Liver (tissue), 9 donors: ENCODE data around the gene PLLP. TPM values are rescaled to one million over a fixed set of nuclear protein-coding genes. Genes with fewer than 3 reads are reported as not detected.

Experiments
- DNase-seq: peaks from one replicate; pipeline ENCODE4 v3.0.0-alpha.2; 2017; ENCODE audit warnings: low spot score
- H3K27ac ChIP-seq, 2 donors: one replicate each; pipeline ENCODE4 v1.7.0; 2013; ENCODE audit warnings: inconsistent platforms in 2 of 2, low read length in 2 of 2, control low read depth in 1 of 2, low read depth in 1 of 2, mild to moderate bottlenecking in 1 of 2
- H3K27me3 ChIP-seq, 4 donors: one replicate each; pipeline versions ENCODE4 v1.6.1 to v1.7.0; 2013; ENCODE audit warnings: low read length in 3 of 4, inconsistent platforms in 1 of 4, mild to moderate bottlenecking in 1 of 4, moderate library complexity in 1 of 4; ENCODE audit not compliant: control insufficient read depth in 4 of 4, insufficient read depth in 4 of 4
- H3K36me3 ChIP-seq, 4 donors: one replicate each; pipeline versions ENCODE4 v1.6.1 to v1.7.0; 2013; ENCODE audit warnings: low read length in 3 of 4, mild to moderate bottlenecking in 3 of 4, low read depth in 1 of 4, moderate library complexity in 1 of 4; ENCODE audit not compliant: control insufficient read depth in 4 of 4, insufficient read depth in 3 of 4
- H3K4me1 ChIP-seq, 4 donors: one replicate each; pipeline versions ENCODE4 v1.6.1 to v1.7.0; 2013; ENCODE audit warnings: low read length in 3 of 4, mild to moderate bottlenecking in 3 of 4, moderate library complexity in 1 of 4; ENCODE audit not compliant: control insufficient read depth in 4 of 4, insufficient read depth in 4 of 4
- H3K4me3 ChIP-seq, 3 donors: one replicate each; pipeline versions ENCODE4 v1.6.1 to v1.7.0; 2013; ENCODE audit warnings: low read length in 3 of 3, control low read depth in 1 of 3, low read depth in 1 of 3, mild to moderate bottlenecking in 1 of 3
- H3K9ac ChIP-seq, 2 donors: one replicate each; pipeline ENCODE4 v1.7.0; 2013; ENCODE audit warnings: low read length in 2 of 2, mild to moderate bottlenecking in 2 of 2, moderate library complexity in 2 of 2, control low read depth in 1 of 2, low read depth in 1 of 2
- H3K9me3 ChIP-seq, 4 donors: one replicate each; pipeline versions ENCODE4 v1.6.1 to v1.7.0; 2013; ENCODE audit warnings: low read length in 3 of 4; ENCODE audit not compliant: control insufficient read depth in 4 of 4
- ATF3 ChIP-seq: IDR thresholded peaks from 2 replicates; pipeline ENCODE4 v1.6.1; 2016; ENCODE audit warnings: antibody characterized with exemption
- CTCF ChIP-seq: fragments of 150-350 bp; IDR thresholded peaks from 2 replicates; pipeline ENCODE4 v1.5.1; 2017; ENCODE audit warnings: improper control_type of control experiment, low read depth, low read length; ENCODE audit not compliant: missing input control
- EGR1 ChIP-seq, 2 donors: IDR thresholded peaks; 2 replicates each; pipeline ENCODE4 v1.6.1; 2016 to 2018; ENCODE audit warnings: antibody characterized with exemption in 2 of 2, low read depth in 2 of 2
- FOXA1 ChIP-seq: IDR thresholded peaks from 2 replicates; pipeline ENCODE4 v1.6.1; 2016; ENCODE audit warnings: antibody characterized with exemption
- FOXA2 ChIP-seq: IDR thresholded peaks from 2 replicates; pipeline ENCODE4 v1.6.1; 2016; ENCODE audit warnings: antibody characterized with exemption
- HNF4A ChIP-seq, 2 donors: conservative IDR thresholded peaks; 2 replicates each; pipeline ENCODE4 v1.6.1; 2016; ENCODE audit warnings: antibody characterized with exemption in 2 of 2, mild to moderate bottlenecking in 2 of 2
- HNF4G ChIP-seq: IDR thresholded peaks from 2 replicates; pipeline ENCODE4 v1.6.1; 2016; ENCODE audit warnings: antibody characterized with exemption
- JUND ChIP-seq, 2 donors: IDR thresholded peaks; 2 replicates each; pipeline ENCODE4 v1.6.1; 2016; ENCODE audit warnings: antibody characterized with exemption in 2 of 2
- MAX ChIP-seq: IDR thresholded peaks from 2 replicates; pipeline ENCODE4 v1.6.1; 2016; ENCODE audit warnings: antibody characterized with exemption
- NR2F2 ChIP-seq: IDR thresholded peaks from 2 replicates; pipeline ENCODE4 v1.6.1; 2016; ENCODE audit warnings: antibody characterized with exemption
- RAD21 ChIP-seq, 2 donors: IDR thresholded peaks; 2 replicates each; pipeline ENCODE4 v1.6.1; 2016; ENCODE audit warnings: antibody characterized with exemption in 2 of 2, mild to moderate bottlenecking in 2 of 2
- REST ChIP-seq: IDR thresholded peaks from 2 replicates; pipeline ENCODE4 v1.6.1; 2016; ENCODE audit warnings: antibody characterized with exemption, mild to moderate bottlenecking
- RXRA ChIP-seq, 2 donors: IDR thresholded peaks; 2 replicates each; pipeline ENCODE4 v1.6.1; 2017 to 2018; ENCODE audit warnings: antibody characterized with exemption in 2 of 2, mild to moderate bottlenecking in 1 of 2
- SP1 ChIP-seq: IDR thresholded peaks from 2 replicates; pipeline ENCODE4 v1.6.1; 2018; ENCODE audit warnings: antibody characterized with exemption, mild to moderate bottlenecking
- ZBTB33 ChIP-seq: IDR thresholded peaks from 2 replicates; pipeline ENCODE4 v1.6.1; 2016; ENCODE audit warnings: antibody characterized with exemption
- WGBS: extraction: QIAGEN DNeasy Blood & Tissue Kit; methylation state at CpG from one replicate; pipeline ENCODE4 v1.1.7; 2013; 5-methylcytosine and 5-hydroxymethylcytosine counted together
- polyA plus RNA-seq, 2 donors: library from polyadenylated mRNA; stranded (reverse) in 1 of 2; unstranded in 1 of 2; fragments of 200-250 nt in 1 of 2; fragments of >200 nt in 1 of 2; fragmentation: Nextera tagmentation in 1 of 2; extraction: Ambion mirVana in 1 of 2; gene quantifications; one replicate each; pipeline versions ENCODE4 v1.2.1 to v1.2.3, GENCODE V29; 2013 to 2015
- total RNA-seq, 2 donors: library from RNA; depleted of rRNA; stranded (reverse); fragments of >200 nt; gene quantifications; one replicate each; pipeline ENCODE4 v1.2.3, GENCODE V29; 2014
- donor health status: healthy.
- donor health status: healthy.
- donor health status: healthy.
- donor health status: healthy.
- donor health status: healthy.

The PLLP gene
- total and polyA plus RNA-seq, 4 donors: 1.4 to 5.2 (median 2.7) TPM

GRCh38 chr16:57284952-57285363 is 486 bp upstream of the PLLP start (continued):
- TF ChIP-seq ZBTB33: no peak

GRCh38 chr16:57283959-57284208 is 588 bp downstream of the PLLP start:
- WGBS: 34% methylated on average over 14 of the region's 14 CpGs

GRCh38 chr16:57283214-57283958 is 1.1 kb downstream of the PLLP start:
- no peak for DNase-seq
- WGBS: 73% methylated on average over 24 of the region's 24 CpGs
- H3K27ac ChIP-seq: no peak overlapping the region
- no peaks in the 10 kb centered on the region for H3K9me3 ChIP-seq
- no peak overlapping the region for H3K9ac ChIP-seq
- no peaks in the 10 kb centered on the region for H3K27me3 ChIP-seq
- no peaks in the 10 kb centered on the region for H3K36me3 ChIP-seq
- H3K4me1 ChIP-seq: peaks cover 12 to 29% (median 18%) of the 10 kb centered on the region in 4 donors
- no peak overlapping the region for H3K4me3 ChIP-seq
- TF ChIP-seq RXRA (IDR thresholded peaks at IDR 0.05) (no peak), JUND (IDR thresholded peaks at IDR 0.05) (no peak), FOXA1 (no peak), SP1 (no peak), CTCF (no peak), HNF4G (no peak), NR2F2 (no peak), RAD21 (IDR thresholded peaks at IDR 0.05) (no peak), FOXA2 (no peak), ZBTB33 (no peak), HNF4A (conservative IDR thresholded peaks at IDR 0.05) (no peak), REST (no peak), ATF3 (no peak), MAX (no peak), EGR1 (IDR thresholded peaks at IDR 0.05; ENCODE audit: low read depth in 2 of 2) (no peak)

More at GRCh38 chr16:57283959-57284208, 588 bp downstream of the PLLP start:
- H3K9me3 ChIP-seq: no peaks in the 10 kb centered on the region
- H3K27me3 ChIP-seq: no peaks in the 10 kb centered on the region
- peak overlapping the region in 2 of 3 donors; percentile 56 to 63 for H3K4me3 ChIP-seq
- H3K27ac ChIP-seq: no peak overlapping the region
- no peak overlapping the region for H3K9ac ChIP-seq
- no peak for TF ChIP-seq SP1
- no peak for TF ChIP-seq RAD21 (IDR thresholded peaks at IDR 0.05)
- no peak for TF ChIP-seq ZBTB33
- peaks cover 12 to 29% (median 18%) of the 10 kb centered on the region in 4 donors for H3K4me1 ChIP-seq
- no peaks in the 10 kb centered on the region for H3K36me3 ChIP-seq
- DNase-seq: no peak
